ENCODE data around the gene ZC3H12D.

Gene ZC3H12D

GRCh38 chr6:149445095-149445466 is 39.7 kb downstream of the ZC3H12D start:
- TF ChIP-seq, protein P1, sequence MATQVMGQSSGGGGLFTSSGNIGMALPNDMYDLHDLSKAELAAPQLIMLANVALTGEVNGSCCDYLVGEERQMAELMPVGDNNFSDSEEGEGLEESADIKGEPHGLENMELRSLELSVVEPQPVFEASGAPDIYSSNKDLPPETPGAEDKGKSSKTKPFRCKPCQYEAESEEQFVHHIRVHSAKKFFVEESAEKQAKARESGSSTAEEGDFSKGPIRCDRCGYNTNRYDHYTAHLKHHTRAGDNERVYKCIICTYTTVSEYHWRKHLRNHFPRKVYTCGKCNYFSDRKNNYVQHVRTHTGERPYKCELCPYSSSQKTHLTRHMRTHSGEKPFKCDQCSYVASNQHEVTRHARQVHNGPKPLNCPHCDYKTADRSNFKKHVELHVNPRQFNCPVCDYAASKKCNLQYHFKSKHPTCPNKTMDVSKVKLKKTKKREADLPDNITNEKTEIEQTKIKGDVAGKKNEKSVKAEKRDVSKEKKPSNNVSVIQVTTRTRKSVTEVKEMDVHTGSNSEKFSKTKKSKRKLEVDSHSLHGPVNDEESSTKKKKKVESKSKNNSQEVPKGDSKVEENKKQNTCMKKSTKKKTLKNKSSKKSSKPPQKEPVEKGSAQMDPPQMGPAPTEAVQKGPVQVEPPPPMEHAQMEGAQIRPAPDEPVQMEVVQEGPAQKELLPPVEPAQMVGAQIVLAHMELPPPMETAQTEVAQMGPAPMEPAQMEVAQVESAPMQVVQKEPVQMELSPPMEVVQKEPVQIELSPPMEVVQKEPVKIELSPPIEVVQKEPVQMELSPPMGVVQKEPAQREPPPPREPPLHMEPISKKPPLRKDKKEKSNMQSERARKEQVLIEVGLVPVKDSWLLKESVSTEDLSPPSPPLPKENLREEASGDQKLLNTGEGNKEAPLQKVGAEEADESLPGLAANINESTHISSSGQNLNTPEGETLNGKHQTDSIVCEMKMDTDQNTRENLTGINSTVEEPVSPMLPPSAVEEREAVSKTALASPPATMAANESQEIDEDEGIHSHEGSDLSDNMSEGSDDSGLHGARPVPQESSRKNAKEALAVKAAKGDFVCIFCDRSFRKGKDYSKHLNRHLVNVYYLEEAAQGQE (IDR thresholded peaks at IDR 0.05; ENCODE audit: insufficient read depth in 1 of 2, low read depth in 2 of 2, low read length in 2 of 2): no peak
- TF ChIP-seq TAF1 (IDR thresholded peaks at IDR 0.05; ENCODE audit: borderline replicate concordance, insufficient read depth, low read length) (no peak), POLR2AphosphoS5 (IDR thresholded peaks at IDR 0.05; ENCODE audit: low read depth, low read length) (no peak), FOXP2 (optimal IDR thresholded peaks at IDR 0.05; ENCODE audit: borderline replicate concordance, extremely low read depth, extremely low read length, insufficient read depth) (no peak), SIN3A (IDR thresholded peaks at IDR 0.05; ENCODE audit: borderline replicate concordance, insufficient read depth, low read length) (no peak)

GRCh38 chr6:149443411-149444181 is 41.2 kb downstream of the ZC3H12D start:
- no peak for TF ChIP-seq POLR2AphosphoS5 (IDR thresholded peaks at IDR 0.05; ENCODE audit: low read depth, low read length)

DNA sequence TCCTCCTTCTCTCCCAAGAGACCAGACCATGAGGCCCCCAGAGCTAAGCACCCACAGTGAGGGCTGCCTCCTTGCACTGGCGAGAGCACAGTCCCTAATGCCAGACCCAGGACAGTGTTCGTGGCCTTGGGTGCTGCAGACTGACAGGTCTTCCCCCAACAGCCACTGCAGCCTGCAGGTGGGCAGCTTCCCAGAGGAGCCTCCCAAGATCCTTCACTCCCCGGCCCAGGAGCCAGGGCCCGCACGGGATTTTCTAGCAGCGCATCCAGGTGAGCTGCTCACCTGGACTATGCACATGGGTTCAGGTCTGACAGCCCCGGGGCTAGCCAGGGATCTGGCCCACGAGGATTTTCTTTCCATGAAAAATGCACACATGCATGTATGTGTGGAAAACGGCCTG is 43.1 kb downstream of the ZC3H12D start:
- TF ChIP-seq POLR2AphosphoS5 (IDR thresholded peaks at IDR 0.05; ENCODE audit: low read depth, low read length): no peak
- TF ChIP-seq TAF1 (IDR thresholded peaks at IDR 0.05; ENCODE audit: borderline replicate concordance, insufficient read depth, low read length): no peak
- no peak for TF ChIP-seq FOXP2 (optimal IDR thresholded peaks at IDR 0.05; ENCODE audit: borderline replicate concordance, extremely low read depth, extremely low read length, insufficient read depth)
- TF ChIP-seq, protein P1 (IDR thresholded peaks at IDR 0.05; ENCODE audit: insufficient read depth in 1 of 2, low read depth in 2 of 2, low read length in 2 of 2): no peak
- TF ChIP-seq SIN3A (IDR thresholded peaks at IDR 0.05; ENCODE audit: borderline replicate concordance, insufficient read depth, low read length): no peak

- TF ChIP-seq FOXP2 (optimal IDR thresholded peaks at IDR 0.05; ENCODE audit: borderline replicate concordance, extremely low read depth, extremely low read length, insufficient read depth): no peak
- TF ChIP-seq, protein P1 (IDR thresholded peaks at IDR 0.05; ENCODE audit: insufficient read depth in 1 of 2, low read depth in 2 of 2, low read length in 2 of 2): no peak
- TF ChIP-seq SIN3A (IDR thresholded peaks at IDR 0.05; ENCODE audit: borderline replicate concordance, insufficient read depth, low read length): no peak
- no peak for TF ChIP-seq POLR2AphosphoS5 (IDR thresholded peaks at IDR 0.05; ENCODE audit: low read depth, low read length)
- TF ChIP-seq TAF1 (IDR thresholded peaks at IDR 0.05; ENCODE audit: borderline replicate concordance, insufficient read depth, low read length): no peak
These were observed 43.8 kb downstream of the ZC3H12D start for GRCh38 chr6:149440735-149441671.

GRCh38 chr6:149439626-149440025 is 45.2 kb downstream of the ZC3H12D start:
- TF ChIP-seq SIN3A (IDR thresholded peaks at IDR 0.05; ENCODE audit: borderline replicate concordance, insufficient read depth, low read length): no peak
- TF ChIP-seq, protein P1 (IDR thresholded peaks at IDR 0.05; ENCODE audit: insufficient read depth in 1 of 2, low read depth in 2 of 2, low read length in 2 of 2): no peak

Measured in PFSK-1 (cell line).